Left lung (tissue), 10 donors: ENCODE results near the gene SLN. TPM values are rescaled to one million over a fixed set of nuclear protein-coding genes. Genes with fewer than 3 reads are reported as not detected.

Source experiments
- ATAC-seq: fragments of 200-7000 bp; cut with Tn5 transposase; one replicate; pipeline ENCODE4 v1.9.1; 2020; ENCODE audit warnings: moderate library complexity
- DNase-seq, 4 donors: peaks; one replicate each; pipeline ENCODE4 v3.0.0-alpha.2; 2013 to 2020
- H3K27ac ChIP-seq, 2 donors: fragments of 200-600 bp; sonication (generic) in 1 of 2; one replicate each; pipeline versions ENCODE4 v1.5.0 to v1.8.0; 2020 to 2021
- H3K27me3 ChIP-seq, 2 donors: fragments of 200-600 bp; sonication (generic) in 1 of 2; one replicate each; pipeline versions ENCODE4 v1.5.0 to v1.8.0; 2020 to 2021
- H3K36me3 ChIP-seq, 2 donors: fragments of 200-600 bp; sonication (generic) in 1 of 2; one replicate each; pipeline versions ENCODE4 v1.5.0 to v1.8.0; 2020 to 2021
- H3K4me1 ChIP-seq, 2 donors: fragments of 200-600 bp; one replicate each; pipeline ENCODE4 v1.8.0; 2021
- H3K4me3 ChIP-seq, 2 donors: fragments of 200-600 bp; sonication (generic) in 1 of 2; one replicate each; pipeline versions ENCODE4 v1.5.0 to v1.8.0; 2020 to 2021; ENCODE audit warnings: mild to moderate bottlenecking in 1 of 2
- H3K9me3 ChIP-seq, 2 donors: fragments of 200-600 bp; sonication (generic) in 1 of 2; one replicate each; pipeline versions ENCODE4 v1.5.0 to v1.8.0; 2020 to 2021
- CTCF ChIP-seq, 2 donors: fragments of 200-600 bp; sonication (generic) in 1 of 2; IDR thresholded peaks; one replicate each; pipeline versions ENCODE4 v1.5.0 to v1.8.0; 2021; ENCODE audit warnings: antibody characterized with exemption in 2 of 2
- intact Hi-C, 2 donors: fragments of 100-400 bp; cut with DNase I; formaldehyde crosslinking; loops; one replicate each; pipeline versions ENCODE4 v1.11.2 to v1.14.2; 2022
- polyA plus RNA-seq, 6 donors: library from polyadenylated mRNA; unstranded; fragments of 120-200 nt; gene quantifications; one replicate each; pipeline ENCODE4 v1.2.1, GENCODE V29; 2013; ENCODE audit not compliant: insufficient read length in 6 of 6
- total RNA-seq, 2 donors: library from RNA; stranded (reverse); fragmentation: NEBNext Ultra II Directional; extraction: Animal tissue kit (Norgen Biotek cat#: 25700); gene quantifications; one replicate each; pipeline ENCODE4 v1.2.1, GENCODE V29; 2021
- donor health status: DM: no; HTN: yes; CAD: no.
- donor health status: DM: no; HTN: no; CAD: no.

The SLN gene
- total and polyA plus RNA-seq, 8 donors = 0.23 to 2.4 (median 0.96) TPM; not detected in 5

- no peak for TF ChIP-seq CTCF (IDR thresholded peaks at IDR 0.05)
- intact Hi-C loops = no loop called here
- Histone ChIP-seq H3K4me3 (no peak overlapping the region), H3K9me3 (no peaks in the 10 kb centered on the region), H3K27ac (no peak overlapping the region), H3K27me3 (no peaks in the 10 kb centered on the region), H3K4me1 (no peaks in the 10 kb centered on the region), H3K36me3 (no peaks in the 10 kb centered on the region)
- ATAC-seq (no peak), DNase-seq (no peak)
Observed at GRCh38 chr11:107720303-107720774, 8.5 kb upstream of the SLN start.

GRCh38 chr11:107719557-107720302 lies 7.9 kb upstream of the SLN start:
- H3K27me3 ChIP-seq = no peaks in the 10 kb centered on the region
- ATAC-seq (peak; percentile 20), DNase-seq (no peak)
- no peak for TF ChIP-seq CTCF (IDR thresholded peaks at IDR 0.05)
- H3K36me3 ChIP-seq = no peaks in the 10 kb centered on the region
- no peak overlapping the region for H3K27ac ChIP-seq
- no peaks in the 10 kb centered on the region for H3K9me3 ChIP-seq
- intact Hi-C loops = no loop called here
- no peaks in the 10 kb centered on the region for H3K4me1 ChIP-seq
- H3K4me3 ChIP-seq = no peak overlapping the region

- DNase-seq (no peak), ATAC-seq (no peak)
- TF ChIP-seq CTCF (IDR thresholded peaks at IDR 0.05) = no peak
- no peaks in the 10 kb centered on the region for H3K27me3 ChIP-seq
- H3K27ac ChIP-seq = no peak overlapping the region
- no peaks in the 10 kb centered on the region for H3K36me3 ChIP-seq
- no peaks in the 10 kb centered on the region for H3K4me1 ChIP-seq
- no peaks in the 10 kb centered on the region for H3K9me3 ChIP-seq
- intact Hi-C loops = no loop called here
- H3K4me3 ChIP-seq = no peak overlapping the region
Observed at GRCh38 chr11:107719073-107719472, 7.2 kb upstream of the SLN start.

GRCh38 chr11:107716884-107717532 lies 5.2 kb upstream of the SLN start:
- H3K4me3 ChIP-seq = no peak overlapping the region
- TF ChIP-seq CTCF (IDR thresholded peaks at IDR 0.05) = no peak
- no peak for DNase-seq
- H3K36me3 ChIP-seq = no peaks in the 10 kb centered on the region
- intact Hi-C loops = no loop called here
- no peaks in the 10 kb centered on the region for H3K4me1 ChIP-seq
- ATAC-seq = peak; percentile 63
- H3K27me3 ChIP-seq = peaks cover 0 to 1% of the 10 kb centered on the region in 2 donors
- H3K9me3 ChIP-seq = no peaks in the 10 kb centered on the region
- no peak overlapping the region for H3K27ac ChIP-seq

GRCh38 chr11:107713009-107713408 lies 1.2 kb upstream of the SLN start:
- Histone ChIP-seq H3K4me3 (no peak overlapping the region), H3K27ac (no peak overlapping the region), H3K4me1 (no peaks in the 10 kb centered on the region), H3K27me3 (peaks cover 0 to 4% of the 10 kb centered on the region in 2 donors), H3K9me3 (no peaks in the 10 kb centered on the region), H3K36me3 (no peaks in the 10 kb centered on the region)
- ATAC-seq (no peak), DNase-seq (no peak)
- no peak for TF ChIP-seq CTCF (IDR thresholded peaks at IDR 0.05)
- intact Hi-C loops = no loop called here
